Body of pancreas (tissue), 4 donors: Measurements from ENCODE around the gene PDS5A.
"Not testable (repeated sequence)": the region's sequence is repeated elsewhere in the genome, so short reads cannot be mapped to it uniquely, and the experiment has no call there.

Experiments used
- CTCF ChIP-seq, 7 experiments: fragments of 450-650 bp in 4 of 7; fragments of 200-600 bp in 3 of 7; sonication (generic) in 3 of 7; IDR thresholded peaks; one replicate each; pipeline ENCODE4 v1.5.1; 2016 to 2019; ENCODE audit warnings: antibody characterized with exemption in 7 of 7
- POLR2A ChIP-seq, 3 donors: fragments of 450-650 bp; IDR thresholded peaks; one replicate each; pipeline ENCODE4 v1.6.1; 2016; ENCODE audit warnings: antibody characterized with exemption in 3 of 3, mild to moderate bottlenecking in 2 of 3

GRCh38 chr4:39781988-39782387 lies 195.7 kb downstream of the PDS5A start:
- TF ChIP-seq CTCF, POLR2A (IDR thresholded peaks at IDR 0.05): not testable (repeated sequence)
